DOHH2 (cell line): ENCODE results near the gene NOP56.
"Not testable (repeated sequence)": the region's sequence is repeated elsewhere in the genome, so short reads cannot be mapped to it uniquely, and the experiment has no call there.

Experiments
- H3F3A ChIP-seq: fragments of 200-600 bp; sonication (generic), shearing (Covaris generic); 2 replicates; pipeline ENCODE4 v1.6.0; 2016; ENCODE audit warnings: antibody characterized with exemption, mild to moderate bottlenecking; ENCODE audit not compliant: control insufficient read depth, insufficient read depth
- H3K27ac ChIP-seq: fragments of 200-600 bp; sonication (generic); 2 replicates; pipeline ENCODE4 v1.5.1; 2014; ENCODE audit warnings: low read depth, mild to moderate bottlenecking, low read length, moderate library complexity
- H3K27me3 ChIP-seq: fragments of 200-600 bp; sonication (generic); 2 replicates; pipeline ENCODE4 v1.6.1; 2014; ENCODE audit warnings: mild to moderate bottlenecking, low read length, mixed read lengths; ENCODE audit not compliant: control insufficient read depth
- H3K36me3 ChIP-seq: fragments of 200-600 bp; sonication (generic); 2 replicates; pipeline ENCODE4 v1.6.1; 2014; ENCODE audit warnings: mild to moderate bottlenecking, low read length, moderate library complexity, mixed read lengths; ENCODE audit not compliant: control insufficient read depth
- H3K4me1 ChIP-seq: fragments of 200-600 bp; sonication (generic); 2 replicates; pipeline ENCODE4 v1.6.1; 2014; ENCODE audit warnings: mild to moderate bottlenecking, low read length, mixed read lengths; ENCODE audit not compliant: control insufficient read depth
- H3K4me2 ChIP-seq: fragments of 200-600 bp; sonication (generic); 2 replicates; pipeline ENCODE4 v1.6.0; 2014; ENCODE audit warnings: mild to moderate bottlenecking, low read length, moderate library complexity
- H3K4me3 ChIP-seq: fragments of 200-600 bp; sonication (generic); 2 replicates; pipeline ENCODE4 v1.5.1; 2014; ENCODE audit warnings: mild to moderate bottlenecking, low read length, mixed read lengths
- H3K79me2 ChIP-seq: fragments of 200-600 bp; sonication (generic); 2 replicates; pipeline ENCODE4 v1.6.1; 2014; ENCODE audit warnings: mild to moderate bottlenecking, low read length, mixed read lengths; ENCODE audit not compliant: control insufficient read depth
- H3K9me2 ChIP-seq: fragments of 200-600 bp; sonication (generic); replicated peaks from 2 replicates; pipeline ENCODE4 v1.6.1; 2014; ENCODE audit warnings: mild to moderate bottlenecking, low read length, mixed read lengths; ENCODE audit not compliant: control insufficient read depth
- H3K9me3 ChIP-seq: fragments of 200-600 bp; sonication (generic); 2 replicates; pipeline ENCODE4 v1.6.1; 2014; ENCODE audit warnings: antibody characterized with exemption, low read length, mixed read lengths; ENCODE audit not compliant: control insufficient read depth, insufficient read depth
- H4K20me1 ChIP-seq: fragments of 200-600 bp; sonication (generic); 2 replicates; pipeline ENCODE4 v1.6.0; 2014; ENCODE audit warnings: low read depth, mild to moderate bottlenecking, antibody characterized with exemption, low read length, moderate library complexity; ENCODE audit not compliant: control insufficient read depth, insufficient read depth
- CTCF ChIP-seq: fragments of 200-600 bp; sonication (generic); IDR thresholded peaks from one replicate; pipeline ENCODE4 v1.5.1; 2014; ENCODE audit warnings: antibody characterized with exemption, mild to moderate bottlenecking, low read depth, low read length; ENCODE audit not compliant: poor library complexity, severe bottlenecking
- EZH2phosphoT487 ChIP-seq: fragments of 200-600 bp; sonication (generic); IDR thresholded peaks from 2 replicates; pipeline ENCODE4 v1.6.1; 2017; ENCODE audit warnings: borderline replicate concordance, mild to moderate bottlenecking, antibody characterized with exemption, low read length, moderate library complexity, mixed read lengths

The NOP56 gene

DNA sequence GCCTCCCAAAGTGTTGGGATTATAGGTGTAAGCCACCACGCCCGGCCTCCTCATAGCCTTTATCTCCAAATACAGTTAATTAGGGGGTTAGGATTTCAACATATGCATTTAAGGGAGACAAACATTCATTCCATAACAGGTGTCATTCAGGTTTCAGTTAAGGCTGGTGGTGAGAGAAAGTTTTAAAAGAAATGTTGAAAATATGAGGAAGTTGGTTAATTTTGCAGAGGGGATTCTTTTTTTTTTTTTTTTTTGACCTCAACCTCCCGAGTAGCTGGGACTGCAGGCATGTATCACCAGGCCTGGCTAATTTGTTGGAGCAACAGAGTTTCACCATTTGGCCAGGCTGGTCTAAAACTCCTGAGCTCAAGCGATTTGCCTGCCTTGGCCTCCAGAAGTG is 27.6 kb downstream of the NOP56 start:
- TF ChIP-seq EZH2phosphoT487 (no peak), CTCF (no peak)
- no peaks in the 10 kb centered on the region for H4K20me1 ChIP-seq
- H3K4me2 ChIP-seq, result no peak overlapping the region
- H3K36me3 ChIP-seq, result no peaks in the 10 kb centered on the region
- H3K4me3 ChIP-seq, result no peak overlapping the region
- no peak overlapping the region for H3K27ac ChIP-seq
- H3K27me3 ChIP-seq, result no peaks in the 10 kb centered on the region
- H3F3A ChIP-seq, result no peaks in the 10 kb centered on the region
- H3K4me1 ChIP-seq, result no peaks in the 10 kb centered on the region
- H3K79me2 ChIP-seq, result no peaks in the 10 kb centered on the region
- H3K9me2 ChIP-seq, result no peaks in the 10 kb centered on the region
- H3K9me3 ChIP-seq, result no peaks in the 10 kb centered on the region

DNA sequence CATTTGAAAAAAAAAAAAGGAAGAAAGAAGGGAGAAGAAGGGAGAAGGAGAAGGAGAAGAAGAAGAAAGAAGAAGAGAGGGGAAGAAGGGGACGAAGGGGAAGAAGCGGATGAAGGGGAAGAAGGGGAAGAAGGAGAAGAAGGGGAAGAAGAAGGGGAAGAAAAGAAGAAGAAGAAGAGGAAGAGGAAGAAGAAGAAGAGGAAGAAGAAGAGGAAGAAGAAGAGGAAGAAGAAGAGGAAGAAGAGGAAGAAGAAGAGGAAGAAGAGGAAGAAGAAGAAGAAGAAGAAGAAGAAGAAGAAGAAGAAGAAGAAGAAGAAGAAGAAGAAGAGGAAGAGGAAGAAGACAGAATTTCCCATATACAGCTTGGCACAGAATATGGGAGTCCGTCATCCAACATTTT is 29.6 kb downstream of the NOP56 start:
- H3K9me2 ChIP-seq, H3K27me3 ChIP-seq, H3K4me3 ChIP-seq, H3K4me1 ChIP-seq, H3F3A ChIP-seq, H3K27ac ChIP-seq, H4K20me1 ChIP-seq, H3K9me3 ChIP-seq, H3K36me3 ChIP-seq, H3K4me2 ChIP-seq, H3K79me2 ChIP-seq: not testable (repeated sequence)

- not testable (repeated sequence) for H3K27ac ChIP-seq, H3K9me2 ChIP-seq, H3K4me2 ChIP-seq, H3K27me3 ChIP-seq, H3K36me3 ChIP-seq, H3K4me1 ChIP-seq, H3K4me3 ChIP-seq, H3F3A ChIP-seq, H4K20me1 ChIP-seq, H3K9me3 ChIP-seq, H3K79me2 ChIP-seq
Observed at GRCh38 chr20:2684817-2685216, 32.4 kb downstream of the NOP56 start.

GRCh38 chr20:2687514-2687913 is 35.1 kb downstream of the NOP56 start:
- Histone ChIP-seq H3K4me3 (no peak overlapping the region), H3K79me2 (no peaks in the 10 kb centered on the region), H3K27ac (no peak overlapping the region), H4K20me1 (no peaks in the 10 kb centered on the region), H3K4me2 (peak overlapping the region; percentile 15; the same call in 1 of the 2 replicates), H3K36me3 (no peaks in the 10 kb centered on the region), H3K4me1 (peaks cover 6% of the 10 kb centered on the region; the same call in 1 of the 2 replicates), H3K9me2 (no peaks in the 10 kb centered on the region), H3K9me3 (no peaks in the 10 kb centered on the region), H3K27me3 (peaks cover 32% of the 10 kb centered on the region), H3F3A (no peaks in the 10 kb centered on the region)
- TF ChIP-seq CTCF (no peak), EZH2phosphoT487 (no peak)
